RWPE1 (cell line): ENCODE measurements around the gene CCDC102B.
"Not testable (repeated sequence)": the region's sequence is repeated elsewhere in the genome, so short reads cannot be mapped to it uniquely, and the experiment has no call there.

Experiments used
- CTCF ChIA-PET: fragments of 350-600 bp; sonication (Branson Sonifier 250); formaldehyde crosslinking; extraction: SDS; loops from one replicate; lab custom pipeline; 2021; lab: Yijun Ruan, JAX
- POLR2A ChIA-PET: fragments of 400-600 bp; formaldehyde crosslinking; extraction: SDS; loops from one replicate; lab custom pipeline; 2020; ENCODE audit warnings: antibody characterized with exemption; ENCODE audit not compliant: low non-redundant PET; lab: Yijun Ruan, JAX
- DNase-seq: peaks from one replicate; pipeline ENCODE4 v3.0.0; 2012; ENCODE audit warnings: low spot score
- H3K27ac ChIP-seq: fragments of 450-650 bp; 2 replicates; pipeline ENCODE4 v1.5.1; 2017
- CTCF ChIP-seq: fragments of 450-650 bp; conservative IDR thresholded peaks from 2 replicates; pipeline ENCODE4 v1.5.1; 2017; ENCODE audit warnings: low read depth, mild to moderate bottlenecking

The CCDC102B gene

DNA sequence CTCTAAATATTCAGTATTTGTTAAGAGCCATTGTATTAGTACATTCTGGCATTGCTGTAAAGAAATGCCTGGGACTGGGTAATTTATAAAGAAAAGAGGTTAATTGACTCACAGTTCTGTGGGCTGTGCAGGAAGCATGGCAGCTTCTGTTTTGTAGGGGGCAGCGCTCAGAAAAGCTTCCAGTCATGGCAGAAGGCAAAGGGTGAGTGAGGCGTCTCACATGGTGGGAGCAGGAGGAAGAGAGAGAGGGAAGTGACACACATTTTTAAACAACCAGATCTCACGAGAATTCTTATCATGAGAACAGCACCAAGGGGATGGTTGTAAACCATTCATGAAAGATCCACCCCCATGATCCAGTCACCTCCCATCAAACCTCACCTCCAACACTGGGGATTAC is 13.8 kb upstream of the CCDC102B start:
- ChIA-PET CTCF (no interaction called here), POLR2A (no interaction called here)
- no peak overlapping the region for H3K27ac ChIP-seq
- TF ChIP-seq CTCF: no peak
- no peak for DNase-seq

- POLR2A ChIA-PET, DNase-seq, CTCF ChIA-PET: not testable (repeated sequence)
These were observed 7.6 kb upstream of the CCDC102B start for GRCh38 chr18:68790290-68790689.

GRCh38 chr18:68791801-68792200 is 6.1 kb upstream of the CCDC102B start:
- TF ChIP-seq CTCF: no peak
- DNase-seq: no peak
- no peak overlapping the region for H3K27ac ChIP-seq
- ChIA-PET POLR2A (no interaction called here), CTCF (no interaction called here)

More at GRCh38 chr18:68790290-68790689, 7.6 kb upstream of the CCDC102B start:
- H3K27ac ChIP-seq: peak overlapping the region; percentile 80

DNA sequence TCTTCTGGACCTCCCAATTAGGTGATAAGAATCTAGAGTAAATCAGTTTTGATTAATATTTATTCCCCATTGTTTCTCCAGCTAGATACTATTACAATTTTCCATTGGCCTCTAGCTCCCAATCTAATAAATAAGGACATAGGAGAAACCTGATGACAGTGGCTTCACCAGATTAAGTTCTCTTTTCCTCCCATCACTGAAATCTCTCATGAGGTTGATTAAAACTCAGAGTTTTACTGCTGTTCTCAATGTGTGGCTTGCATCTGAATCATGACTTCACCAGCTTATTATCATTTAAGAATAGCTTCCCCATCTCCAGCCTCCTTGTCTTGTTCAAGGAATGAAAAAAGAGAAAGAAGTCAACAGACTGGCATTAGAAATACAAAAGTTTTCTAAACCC is 3.9 kb upstream of the CCDC102B start:
- ChIA-PET CTCF (no interaction called here), POLR2A (no interaction called here)
- no peak for TF ChIP-seq CTCF
- no peak overlapping the region for H3K27ac ChIP-seq
- DNase-seq: no peak

DNA sequence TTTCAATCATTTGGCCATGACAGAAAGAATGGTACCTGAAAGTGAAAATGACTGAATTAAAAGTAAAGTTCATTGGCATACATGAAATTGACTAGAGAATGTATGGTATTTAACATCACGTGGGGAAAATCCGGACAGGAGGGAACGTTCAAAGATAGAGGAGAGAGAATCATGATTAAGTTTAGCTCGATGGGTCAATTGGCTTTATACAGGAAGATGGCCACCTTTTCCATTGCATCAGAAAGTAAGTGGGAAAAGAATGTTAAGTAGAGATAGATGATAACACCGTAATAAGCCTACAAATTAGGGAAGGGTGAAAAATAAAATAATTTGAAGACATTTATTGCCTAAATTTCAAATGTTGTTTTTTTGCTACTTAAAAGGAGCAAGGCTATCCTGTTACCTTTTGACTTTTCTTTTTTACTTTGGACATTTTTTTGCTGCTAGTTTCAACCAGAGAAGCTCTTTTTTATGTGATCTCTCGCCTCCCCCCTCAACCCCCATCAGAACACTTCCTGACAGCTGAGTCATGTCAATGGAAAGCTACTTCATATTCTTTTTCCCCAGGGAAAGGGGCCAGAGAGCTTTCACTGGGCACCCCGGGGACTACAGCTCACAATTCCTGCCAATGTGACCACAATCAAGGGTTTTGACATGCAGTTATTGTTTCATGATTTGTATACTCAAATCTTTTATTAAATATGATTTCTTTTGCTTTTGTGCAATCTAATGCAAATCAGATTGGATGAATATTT is 767 bp upstream of the CCDC102B start:
- H3K27ac ChIP-seq: no peak overlapping the region
- POLR2A ChIA-PET: no interaction called here
- no peak for TF ChIP-seq CTCF
- DNase-seq: peak; percentile 3
- CTCF ChIA-PET: no interaction called here

DNA sequence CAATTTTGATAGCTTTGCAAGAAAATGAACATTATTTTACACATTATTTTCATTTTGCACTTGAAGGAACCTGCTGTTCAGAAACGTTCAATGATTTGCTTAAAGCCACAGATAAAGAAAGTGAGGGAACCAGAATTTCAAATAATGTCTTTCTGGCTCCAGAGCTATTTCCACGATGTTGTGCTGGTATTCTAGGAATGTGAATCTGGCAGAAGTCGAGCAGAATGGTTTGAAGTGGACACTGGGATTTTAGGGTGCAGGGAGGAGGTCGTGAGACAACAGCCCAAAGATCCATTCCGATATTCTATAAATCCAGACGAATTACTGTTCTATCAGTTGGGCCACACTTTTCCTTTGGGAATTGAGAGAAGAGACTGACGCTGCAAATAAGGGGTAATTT is 2.2 kb downstream of the CCDC102B start:
- POLR2A ChIA-PET: no interaction called here
- no peak for DNase-seq

More for the DNA sequence above, 2.2 kb downstream of the CCDC102B start:
- CTCF ChIA-PET: no interaction called here
- no peak overlapping the region for H3K27ac ChIP-seq
- no peak for TF ChIP-seq CTCF
